ENCODE measurements around the gene CWC22. TPM values are rescaled to one million over a fixed set of nuclear protein-coding genes. Genes with fewer than 3 reads are reported as not detected.

CWC22 gene
- total and polyA plus RNA-seq, 2 of the 8 experiments (the other 6 are each of a cell fraction or from before 2014, with no cell fraction given) = 3.7 to 34.0 TPM

- no peak overlapping the region for H3K18ac ChIP-seq (ENCODE audit: extremely low read depth, low read length)
- no peak overlapping the region for H2BK15ac ChIP-seq (ENCODE audit: low read length)
- H3K23ac ChIP-seq (ENCODE audit: insufficient read length) = no peak overlapping the region
- no peak overlapping the region for H2BK12ac ChIP-seq (ENCODE audit: low read depth, low read length)
- no peak overlapping the region for H2BK120ac ChIP-seq (replicated peaks; ENCODE audit: low read depth, low read length)
- no peak for DNase-seq (ENCODE audit: low read depth in 1 of 2, low spot score in 2 of 2)
- no peak overlapping the region for H4K5ac ChIP-seq (ENCODE audit: insufficient read length, low read depth, low read length)
- peaks cover 4% of the 10 kb centered on the region; the same call in 1 of the 2 replicates for H3K79me1 ChIP-seq (ENCODE audit: low read depth, low read length)
- H2AK5ac ChIP-seq (ENCODE audit: low read depth, low read length) = no peak overlapping the region
- H2AFZ ChIP-seq (ENCODE audit: low read length) = no peak overlapping the region
- H3K9me3 ChIP-seq (ENCODE audit: insufficient read depth in 2 of 2, low read depth in 1 of 2, low read length in 1 of 2) = no peaks in the 10 kb centered on the region
- no peak overlapping the region for H3K56ac ChIP-seq (replicated peaks; ENCODE audit: insufficient read length, low read depth, low read length)
- H4K91ac ChIP-seq (replicated peaks; ENCODE audit: insufficient read length, low read length) = no peak overlapping the region
- no peak overlapping the region for H2BK20ac ChIP-seq (ENCODE audit: low read length)
- POLR2A ChIA-PET (ENCODE audit: partially characterized antibody) = no interaction called here
- FAIRE-seq = no peak
- no peak overlapping the region for H3K4me3 ChIP-seq (ENCODE audit: extremely low read depth in 1 of 4, insufficient read depth in 2 of 4, low read depth in 3 of 4, low read length in 4 of 4)
- H3K79me2 ChIP-seq (ENCODE audit: control insufficient read depth in 1 of 2, insufficient read depth in 2 of 2, low read length in 2 of 2) = peaks cover 4 to 99% of the 10 kb centered on the region in 2 experiments; a peak in 3 of 4 replicates
- peaks cover 2 to 6% (median 3%) of the 10 kb centered on the region in 4 experiments; a peak in 4 of 7 replicates for H3K4me1 ChIP-seq (replicated peaks in 1 of 4; ENCODE audit: control insufficient read depth in 3 of 4, insufficient read depth in 4 of 4, low read length in 3 of 4)
- WGBS, 2 experiments (ENCODE audit: extremely low coverage in 1 of 2, insufficient coverage in 1 of 2, insufficient read length in 1 of 2, insufficient replicate concordance in 2 of 2, low coverage in 1 of 2, low lambda C conversion rate in 2 of 2, missing lambda C conversion rate in 1 of 2) = 83% methylated on average over 4 of the region's 4 CpGs; no CpG with 5 or more reads in 1 of the 2 experiments
- CTCF ChIA-PET (ENCODE audit: partially characterized antibody) = no interaction called here
- no peak overlapping the region for H3K4me2 ChIP-seq (ENCODE audit: insufficient read depth in 1 of 2, low read depth in 2 of 2, low read length in 2 of 2)
- no peak overlapping the region for H3K4ac ChIP-seq (replicated peaks; ENCODE audit: insufficient read length, low read depth, low read length)
- no peak overlapping the region for H4K8ac ChIP-seq (ENCODE audit: extremely low read depth, insufficient read depth, low read length)
- no peaks in the 10 kb centered on the region; a peak in 1 of 8 replicates for H3K36me3 ChIP-seq (ENCODE audit: control insufficient read depth in 2 of 4, insufficient read depth in 4 of 4, low read length in 3 of 4)
- no peaks in the 10 kb centered on the region for H3K23me2 ChIP-seq (ENCODE audit: low read depth, low read length)
- H4K20me1 ChIP-seq (replicated peaks in 1 of 2; ENCODE audit: control insufficient read depth in 1 of 2, insufficient read depth in 2 of 2, low read length in 2 of 2) = no peaks in the 10 kb centered on the region
- H3K9ac ChIP-seq (replicated peaks in 1 of 4; ENCODE audit: extremely low read depth in 1 of 4, low read depth in 3 of 4, low read length in 3 of 4) = no peak overlapping the region
- H3K27ac ChIP-seq (ENCODE audit: low read depth, low read length) = no peak overlapping the region
- no peak overlapping the region for H3K14ac ChIP-seq (ENCODE audit: insufficient read length)
- no peak overlapping the region for H2BK5ac ChIP-seq (ENCODE audit: low read depth, low read length)
- no peaks in the 10 kb centered on the region for H3K27me3 ChIP-seq (replicated peaks in 1 of 4; ENCODE audit: control insufficient read depth in 3 of 4, extremely low read depth in 1 of 4, insufficient read depth in 3 of 4, low read length in 3 of 4)
- no peak for TF ChIP-seq HDAC6 (IDR thresholded peaks at IDR 0.05; ENCODE audit: low read depth, low read length)
- TF ChIP-seq BCL11A (IDR thresholded peaks at IDR 0.05; ENCODE audit: low read depth in 2 of 2, low read length in 2 of 2) = no peak
- TF ChIP-seq CTCF (IDR thresholded peaks at IDR 0.05; ENCODE audit: control extremely low read depth in 1 of 3, insufficient read depth in 1 of 3, low read depth in 1 of 3, low read length in 3 of 3) = no peak
- no peak for TF ChIP-seq CREB1 (IDR thresholded peaks at IDR 0.05)
- TF ChIP-seq USF2 (IDR thresholded peaks at IDR 0.05; ENCODE audit: low read length) = no peak
- TF ChIP-seq SP4 (IDR thresholded peaks at IDR 0.05; ENCODE audit: low read length) = no peak
- no peak for TF ChIP-seq POLR2A (IDR thresholded peaks at IDR 0.05; ENCODE audit: control extremely low read depth in 1 of 2, low read depth in 2 of 2, low read length in 2 of 2)
- TF ChIP-seq RXRA (IDR thresholded peaks at IDR 0.05; ENCODE audit: insufficient read depth, low read depth, low read length) = no peak
- TF ChIP-seq BACH1 (IDR thresholded peaks at IDR 0.05; ENCODE audit: low read length) = no peak
- TF ChIP-seq SIX5 (IDR thresholded peaks at IDR 0.05; ENCODE audit: low read depth, low read length) = no peak
- no peak for TF ChIP-seq RBBP5 (IDR thresholded peaks at IDR 0.05; ENCODE audit: borderline replicate concordance, low read depth, low read length)
- TF ChIP-seq SIRT6 (IDR thresholded peaks at IDR 0.05; ENCODE audit: low read length) = no peak
- no peak for TF ChIP-seq NRF1 (IDR thresholded peaks at IDR 0.05; ENCODE audit: low read depth, low read length)
These were observed 8.1 kb downstream of the CWC22 start for GRCh38 chr2:179999000-179999399.

Measured in H1 (cell line).